NCI-H2171 treated with DMSO at 0.1 percent for 48 hours (cell line): ENCODE data around the gene DGKB.

Experiments used
- DNase-seq: peaks from one replicate; lab custom pipeline; 2025; lab: John Stamatoyannopoulos, UW

DGKB gene

DNA sequence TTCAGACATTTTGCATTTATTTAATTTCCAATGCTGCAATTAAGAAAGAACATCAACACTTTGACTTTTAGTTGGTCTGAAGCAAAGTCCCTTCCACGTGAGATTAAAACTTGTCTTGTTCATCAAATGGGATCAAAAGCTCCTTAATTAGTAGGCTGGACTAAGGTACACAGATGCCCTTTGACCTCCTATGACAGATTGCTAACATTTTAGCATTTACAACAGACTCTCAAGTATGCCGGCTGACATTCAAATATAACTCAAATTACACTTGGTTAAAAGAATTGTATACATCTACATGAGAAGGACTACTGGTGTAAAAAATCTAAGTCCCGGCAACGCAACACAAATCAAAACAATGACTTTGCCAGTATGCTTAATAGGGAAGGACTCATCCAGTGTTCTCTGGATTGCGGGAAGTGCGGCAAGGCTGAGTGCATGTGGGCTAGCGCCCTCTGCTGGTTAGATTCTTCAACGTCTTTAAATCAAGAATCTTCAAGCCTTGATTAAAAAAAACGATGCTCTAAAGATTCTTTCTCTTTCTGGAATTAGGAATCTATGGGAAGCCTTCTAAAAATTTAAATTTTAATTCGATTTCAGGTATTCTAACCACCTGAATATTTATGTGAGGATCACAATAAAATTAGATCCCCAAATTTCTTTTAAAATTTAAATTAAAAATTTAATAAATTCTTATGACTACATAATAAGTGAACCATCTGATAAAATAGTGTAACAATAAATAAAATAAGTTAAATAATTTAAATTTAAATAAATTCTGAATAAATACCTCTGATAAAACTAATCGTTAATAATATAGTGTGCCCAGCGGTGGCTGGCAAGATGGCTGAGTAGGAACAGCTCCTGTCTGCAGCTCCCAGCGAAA is 444.7 kb downstream of the DGKB start:
- DNase-seq: peak; percentile 79

DNA sequence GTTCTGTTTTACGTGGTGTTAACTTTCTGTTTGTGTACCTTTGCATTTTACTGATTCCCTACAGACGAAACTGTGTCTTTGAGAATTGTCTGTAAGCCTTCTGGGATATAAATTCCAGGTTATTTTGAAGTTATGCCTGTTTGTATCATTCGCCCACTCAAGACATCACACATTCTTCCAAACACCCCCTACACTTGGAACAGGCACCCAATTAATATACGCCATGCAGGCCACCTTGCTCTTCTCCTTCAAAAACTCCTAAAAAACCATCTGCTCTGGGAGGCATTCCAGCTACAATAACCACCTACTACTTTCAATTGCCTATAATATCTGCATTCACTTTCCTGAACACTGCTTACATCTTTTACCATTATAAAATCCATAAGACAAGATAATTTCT is 453.3 kb downstream of the DGKB start:
- no peak for DNase-seq

DNA sequence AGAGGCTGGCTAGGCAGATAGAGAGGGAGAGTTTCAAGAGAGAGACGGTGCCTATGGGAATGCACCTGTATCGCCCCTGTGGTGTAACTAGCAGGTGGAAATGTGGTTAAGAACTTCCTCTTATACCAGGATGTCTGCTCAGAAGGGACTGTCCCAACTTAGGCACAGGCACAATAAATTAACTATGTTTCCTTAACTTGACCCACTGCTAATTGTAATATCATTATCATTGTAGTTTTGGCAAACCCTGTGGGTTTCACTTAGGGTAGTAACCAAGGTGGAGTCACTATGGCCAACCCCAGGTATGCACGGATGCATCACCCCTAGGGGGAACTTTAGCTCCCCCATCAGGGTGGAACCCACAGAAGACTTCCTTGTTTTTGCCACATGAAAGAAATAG is 455.7 kb downstream of the DGKB start:
- DNase-seq: no peak

DNA sequence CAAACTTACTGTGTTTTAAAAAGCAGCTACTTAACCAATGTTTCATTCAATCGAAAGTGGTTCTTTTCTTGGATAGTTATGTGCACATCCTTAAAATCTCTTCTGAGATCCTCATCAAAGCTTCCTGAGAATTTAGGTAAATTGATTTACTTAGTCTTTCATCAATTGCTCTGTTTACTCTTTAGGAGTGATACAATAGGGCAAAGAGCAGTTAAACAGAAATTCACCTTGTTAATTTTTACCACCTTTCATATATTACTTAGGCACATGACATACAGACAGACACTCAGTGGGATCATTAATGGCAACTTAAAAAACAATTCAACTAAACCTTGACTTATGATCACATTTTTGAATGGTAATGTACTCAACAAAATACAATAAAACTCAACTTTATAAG is 456.3 kb downstream of the DGKB start:
- no peak for DNase-seq

- DNase-seq: no peak
These were observed 464.2 kb downstream of the DGKB start for GRCh38 chr7:14438366-14438765.

- DNase-seq: no peak
These were observed 465.7 kb downstream of the DGKB start for GRCh38 chr7:14436878-14437277.

DNA sequence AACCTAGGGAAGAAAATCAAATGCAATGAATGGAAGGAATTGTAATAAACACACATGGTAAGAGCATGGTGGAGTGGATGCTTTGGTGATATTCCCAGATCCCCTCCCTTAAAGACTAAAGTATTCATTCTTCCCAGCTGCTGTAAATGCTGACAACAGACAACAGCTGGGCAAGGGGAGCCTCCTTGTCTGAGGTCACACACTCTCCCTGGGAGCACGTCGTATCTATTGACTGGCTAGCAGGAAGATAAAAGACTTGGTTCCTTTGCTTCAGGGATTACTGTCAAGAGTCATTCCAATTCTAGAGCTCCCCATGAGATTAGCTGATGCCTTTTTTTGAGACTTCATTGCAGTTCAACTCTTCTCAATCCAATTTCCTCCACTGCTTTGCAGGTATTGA is 469.6 kb downstream of the DGKB start:
- no peak for DNase-seq

GRCh38 chr7:14430926-14431325 is 471.6 kb downstream of the DGKB start:
- DNase-seq: no peak

DNA sequence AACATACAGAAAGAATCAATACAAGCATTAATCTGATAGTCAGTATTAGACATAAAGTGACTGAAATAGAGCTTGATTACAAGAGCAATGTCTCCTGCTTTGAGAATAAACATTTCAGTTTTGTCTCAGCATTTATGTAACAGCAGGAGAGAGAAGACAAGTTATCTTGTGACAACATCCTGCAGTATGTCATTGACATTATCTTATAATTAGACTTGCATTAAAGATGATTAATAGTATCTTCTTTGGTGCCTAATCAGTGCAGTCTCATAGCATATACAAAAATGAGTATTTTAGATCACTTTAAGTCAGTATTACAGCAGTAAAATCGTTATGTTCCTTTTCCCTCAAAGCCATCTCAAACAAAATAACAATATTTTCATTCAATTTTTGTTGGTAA is 477.0 kb downstream of the DGKB start:
- DNase-seq: no peak

DNA sequence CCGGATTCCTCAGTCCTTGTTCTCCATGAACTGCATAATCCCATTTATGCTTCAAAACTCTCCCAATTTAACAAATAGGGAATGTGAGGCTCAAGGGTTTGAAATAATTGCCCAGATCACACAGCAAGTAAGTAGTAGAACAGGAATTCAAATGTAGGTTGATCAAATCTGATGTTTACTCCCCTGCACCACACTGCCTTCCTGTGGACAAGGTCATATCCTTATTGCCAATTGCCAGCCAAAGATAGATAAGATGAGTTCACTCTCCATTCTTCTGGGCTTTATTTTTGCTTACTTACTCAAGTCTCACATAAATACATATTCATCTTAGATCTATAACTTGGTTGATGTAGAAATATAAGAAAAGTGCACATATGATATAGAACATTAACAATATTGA is 477.9 kb downstream of the DGKB start:
- DNase-seq: no peak

- DNase-seq: no peak
These were observed 481.8 kb downstream of the DGKB start for GRCh38 chr7:14420768-14421167.

- DNase-seq: no peak
These were observed 483.0 kb downstream of the DGKB start for GRCh38 chr7:14419531-14419930.

- no peak for DNase-seq
These were observed 483.9 kb downstream of the DGKB start for GRCh38 chr7:14418633-14419032.

DNA sequence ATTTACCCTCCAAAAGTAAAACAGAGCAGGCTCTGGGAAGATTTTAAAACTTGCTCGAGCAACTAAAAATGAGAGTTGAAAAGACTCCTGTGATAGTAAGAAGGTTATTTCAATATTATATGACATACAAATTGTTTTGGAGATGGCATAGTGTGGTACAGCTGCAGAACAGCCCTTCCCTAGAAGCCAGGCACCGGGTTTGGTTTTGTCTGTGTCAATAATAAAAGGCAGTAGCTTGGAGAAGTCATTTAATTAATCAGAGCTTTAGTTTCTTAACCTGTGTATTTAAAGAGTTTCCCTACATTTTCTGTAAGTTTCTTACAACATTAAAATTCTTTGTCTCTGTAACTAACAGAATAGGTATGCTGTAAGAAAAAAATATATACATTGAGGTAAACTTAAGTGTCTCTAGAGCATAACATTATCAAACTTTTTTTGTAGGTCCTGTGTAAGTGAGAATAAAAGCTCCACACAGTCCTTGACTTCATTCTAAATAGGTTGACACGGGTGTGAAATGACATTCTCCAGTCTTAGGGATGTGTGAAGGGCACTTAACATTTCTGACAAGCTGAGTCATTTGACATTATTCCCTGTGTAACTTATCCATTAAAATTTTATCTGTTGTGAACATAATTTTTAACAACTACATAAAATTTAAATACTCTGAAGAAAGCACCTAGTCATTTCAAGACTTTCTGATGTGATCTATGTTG is 488.1 kb downstream of the DGKB start:
- DNase-seq: no peak

DNA sequence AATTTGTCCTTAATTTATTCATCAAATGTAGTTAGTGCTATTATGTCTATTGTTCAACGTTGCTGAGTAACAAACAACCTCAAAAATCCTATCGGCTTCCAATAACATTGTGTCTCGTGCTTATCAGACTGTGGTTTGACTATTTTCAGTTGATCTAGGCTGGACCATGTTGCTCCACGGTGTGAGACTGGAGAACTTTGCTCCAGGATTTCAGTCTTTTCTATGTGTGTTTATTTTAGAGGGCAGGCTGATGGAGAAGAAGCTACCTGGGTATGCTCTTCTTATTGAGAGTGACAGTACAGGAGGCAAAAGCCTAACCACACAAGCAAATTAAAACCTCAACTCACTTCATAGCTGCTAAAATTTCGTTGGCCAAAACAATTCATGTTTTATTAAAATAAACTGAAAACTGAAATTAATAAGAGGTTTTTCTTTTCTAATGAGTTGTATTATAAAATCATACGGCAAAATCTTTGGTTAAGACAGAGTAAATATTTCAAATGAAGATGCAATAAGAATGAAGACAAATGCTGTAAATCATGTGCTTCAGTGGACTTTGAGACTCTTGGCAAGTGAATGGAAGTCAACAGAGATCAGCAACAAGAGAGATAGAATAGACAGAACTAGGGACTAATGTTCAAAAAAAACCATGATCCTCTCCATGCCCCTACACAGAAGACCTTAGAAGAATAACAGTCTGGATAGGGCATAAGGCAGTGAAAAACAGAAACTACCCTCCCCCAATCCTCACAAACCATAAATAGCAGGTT is 495.1 kb downstream of the DGKB start:
- no peak for DNase-seq

- DNase-seq: no peak
These were observed 499.0 kb downstream of the DGKB start for GRCh38 chr7:14403587-14403986.

DNA sequence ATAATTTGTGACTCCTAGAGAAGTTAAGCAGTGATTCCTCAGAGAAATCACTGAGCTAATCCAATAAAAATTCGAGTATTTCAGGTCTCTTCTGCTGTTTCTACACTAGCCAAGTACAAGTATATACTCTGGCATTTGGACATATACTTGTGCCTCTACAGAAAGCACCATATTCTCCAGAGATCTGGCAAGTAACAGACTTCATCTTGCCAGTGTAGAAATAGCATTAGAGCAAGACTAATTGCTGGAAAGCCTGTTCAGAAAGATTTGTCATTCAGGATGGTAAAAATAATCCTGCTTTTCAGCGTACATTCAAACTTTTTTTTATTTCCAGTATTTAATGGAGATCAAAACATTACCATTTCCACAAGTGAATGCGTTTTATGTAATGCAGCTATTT is 502.3 kb downstream of the DGKB start:
- no peak for DNase-seq

- DNase-seq: peak; percentile 77
These were observed 504.0 kb downstream of the DGKB start for GRCh38 chr7:14398526-14398925.

GRCh38 chr7:14395860-14396259 is 506.7 kb downstream of the DGKB start:
- no peak for DNase-seq

DNA sequence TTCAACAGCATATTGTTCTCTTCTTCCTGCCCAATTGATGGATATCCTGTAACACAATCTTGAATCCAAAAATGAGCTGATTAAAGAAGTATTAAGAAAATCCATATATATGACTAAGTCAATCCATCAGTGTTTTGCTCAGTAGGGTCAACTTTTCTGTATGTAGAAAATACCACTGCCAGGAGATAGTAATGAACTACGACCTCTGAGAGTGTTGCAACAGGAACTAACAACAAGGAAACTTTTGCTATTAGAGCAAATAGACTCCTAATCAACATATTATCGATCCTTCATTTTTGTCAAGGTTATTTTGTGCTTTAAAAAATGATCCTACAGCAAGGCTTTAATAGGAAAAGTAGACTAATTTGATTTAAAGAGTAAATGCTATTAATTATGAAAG is 507.8 kb downstream of the DGKB start:
- no peak for DNase-seq

GRCh38 chr7:14389595-14389994 is 513.0 kb downstream of the DGKB start:
- DNase-seq: peak; percentile 52

DNA sequence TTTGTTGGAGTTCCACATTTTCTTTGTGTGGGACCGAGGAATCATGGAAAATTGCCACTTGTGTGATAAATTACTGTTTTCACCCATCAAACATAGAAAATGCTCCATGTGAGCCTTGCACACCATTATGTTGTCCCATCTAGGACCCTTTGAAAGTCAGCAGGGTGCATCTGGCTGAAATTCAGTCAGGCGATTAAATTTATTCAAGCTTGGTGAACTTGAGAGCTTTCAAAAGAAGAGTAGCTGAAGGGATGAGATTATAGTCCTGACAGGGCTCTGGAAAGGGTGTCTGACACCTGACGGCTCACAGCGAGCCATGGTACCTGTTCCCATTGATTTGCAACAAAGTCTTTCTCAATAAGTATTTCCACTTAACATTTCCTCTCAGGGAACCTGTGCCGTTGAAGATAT is 513.4 kb downstream of the DGKB start:
- DNase-seq: peak; percentile 57

DNA sequence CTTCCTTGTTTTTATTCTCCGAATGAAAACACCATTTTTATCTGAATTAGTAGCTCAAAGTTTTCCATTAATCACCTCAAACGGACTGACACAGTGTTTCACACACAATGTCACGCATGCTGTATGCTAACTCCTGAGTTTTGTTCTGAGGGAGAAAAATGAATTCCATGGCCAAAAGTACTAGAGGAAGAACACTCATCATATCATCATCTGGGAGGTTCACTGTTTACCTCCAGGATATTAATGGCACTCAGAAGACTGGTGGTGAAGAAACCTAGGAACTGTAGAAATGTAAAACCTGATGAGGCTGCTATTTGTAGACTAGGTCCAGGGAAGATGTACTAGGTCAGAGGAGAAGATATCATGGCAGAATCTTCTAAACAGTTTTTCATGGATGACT is 517.5 kb downstream of the DGKB start:
- DNase-seq: no peak
